Anterior cingulate cortex (tissue), 58 donors: ENCODE results near the gene SH3BGRL3.
"Not testable (repeated sequence)": the region's sequence is repeated elsewhere in the genome, so short reads cannot be mapped to it uniquely, and the experiment has no call there.

ENCODE experiments used
- DNase-seq, 58 donors: peaks; one replicate each; lab custom pipeline; 2025; lab: John Stamatoyannopoulos, UW

The SH3BGRL3 gene

DNA sequence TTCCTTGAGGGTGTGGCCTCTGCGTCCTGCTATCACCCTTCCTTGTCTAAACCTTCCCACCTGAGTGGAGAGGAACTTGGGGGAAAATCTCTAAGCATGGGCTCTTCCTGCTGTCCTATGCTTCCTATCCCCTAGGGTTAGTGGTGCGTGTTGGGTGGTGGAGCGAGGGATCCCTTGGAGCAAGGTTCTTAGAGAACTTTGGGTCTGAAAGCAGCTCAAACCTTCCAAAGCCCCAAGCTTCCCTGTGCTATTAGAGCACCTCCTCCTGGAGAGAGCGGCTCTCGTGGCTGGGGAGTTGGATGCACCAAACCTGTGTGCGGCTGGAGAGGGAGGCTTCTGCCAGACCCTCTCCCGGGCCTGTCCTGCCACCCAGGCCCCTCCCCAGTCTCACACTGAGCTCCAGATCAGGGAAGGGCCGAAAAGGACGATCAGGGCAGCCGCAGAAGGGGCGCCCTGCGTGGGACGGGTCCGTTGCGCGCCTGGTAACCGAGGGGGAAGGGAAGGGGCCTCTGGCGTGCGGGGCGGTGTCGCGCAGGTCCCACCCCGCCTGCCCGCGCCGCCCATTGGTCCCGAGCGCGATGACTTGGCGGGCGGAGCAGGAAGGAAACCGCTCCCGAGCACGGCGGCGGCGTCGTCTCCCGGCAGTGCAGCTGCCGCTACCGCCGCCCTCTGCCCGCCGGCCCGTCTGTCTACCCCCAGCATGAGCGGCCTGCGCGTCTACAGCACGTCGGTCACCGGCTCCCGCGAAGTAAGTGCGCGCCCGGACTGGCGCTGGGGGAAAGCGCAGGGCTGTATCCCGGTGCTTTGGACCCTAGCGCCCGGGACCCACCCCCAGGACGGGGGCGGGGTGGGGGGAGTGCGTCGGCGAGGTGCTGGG, at the start of gene SH3BGRL3:
SH3BGRL3 (plus strand) TSS at position 631 of the 877 bp plus-strand sequence; CDS start at position 701, 70 bp downstream.
- peak in 57 of 58 donors; percentile 30 to 88 (median 77) for DNase-seq

- not testable (repeated sequence) for DNase-seq
Observed at GRCh38 chr1:26230682-26231081, 49.2 kb upstream of the SH3BGRL3 start.

DNA sequence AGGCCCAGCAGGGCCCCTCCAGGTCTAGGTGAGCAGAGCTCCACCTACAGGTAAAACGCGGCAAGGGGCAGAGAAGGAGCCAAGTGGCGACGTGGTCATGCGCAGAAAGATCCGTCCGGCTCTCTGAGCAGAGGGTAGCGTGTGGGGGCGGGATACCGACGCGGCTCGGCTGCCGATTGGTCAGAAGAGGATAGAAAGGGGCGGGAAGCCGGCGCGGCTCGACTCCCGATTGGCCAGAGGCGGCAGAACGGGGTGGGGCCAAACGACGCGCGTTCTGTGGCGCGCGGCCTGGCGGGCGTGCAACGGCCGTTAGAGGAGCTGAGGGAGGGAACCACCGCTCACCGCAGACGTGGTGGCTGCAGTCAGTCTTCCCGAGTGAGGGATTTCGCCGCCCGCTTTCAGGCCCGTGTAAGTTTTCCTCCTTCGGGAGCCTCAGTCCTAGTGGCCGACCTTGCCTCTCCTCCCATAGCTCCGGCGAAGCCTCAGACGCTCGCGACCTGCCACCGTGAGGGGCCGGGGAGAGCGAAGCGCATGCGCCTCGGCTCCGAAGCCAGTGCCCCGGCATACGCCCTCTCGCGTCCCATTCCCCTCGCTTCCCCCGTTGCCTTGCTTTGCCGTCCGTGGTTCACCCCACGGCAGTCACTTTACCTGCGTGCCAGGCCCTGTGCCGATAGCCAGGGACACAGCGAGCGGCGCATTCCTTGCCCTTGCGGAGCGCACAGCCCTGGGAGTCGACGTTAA, 45.8 kb upstream of the SH3BGRL3 start, which contains the start of gene CEP85:
CEP85 (plus strand) TSS at position 298 of the 741 bp plus-strand sequence. CDS start 5,584 bp downstream, outside the sequence.
- peak; percentile 88 to 99 (median 97) for DNase-seq

DNA sequence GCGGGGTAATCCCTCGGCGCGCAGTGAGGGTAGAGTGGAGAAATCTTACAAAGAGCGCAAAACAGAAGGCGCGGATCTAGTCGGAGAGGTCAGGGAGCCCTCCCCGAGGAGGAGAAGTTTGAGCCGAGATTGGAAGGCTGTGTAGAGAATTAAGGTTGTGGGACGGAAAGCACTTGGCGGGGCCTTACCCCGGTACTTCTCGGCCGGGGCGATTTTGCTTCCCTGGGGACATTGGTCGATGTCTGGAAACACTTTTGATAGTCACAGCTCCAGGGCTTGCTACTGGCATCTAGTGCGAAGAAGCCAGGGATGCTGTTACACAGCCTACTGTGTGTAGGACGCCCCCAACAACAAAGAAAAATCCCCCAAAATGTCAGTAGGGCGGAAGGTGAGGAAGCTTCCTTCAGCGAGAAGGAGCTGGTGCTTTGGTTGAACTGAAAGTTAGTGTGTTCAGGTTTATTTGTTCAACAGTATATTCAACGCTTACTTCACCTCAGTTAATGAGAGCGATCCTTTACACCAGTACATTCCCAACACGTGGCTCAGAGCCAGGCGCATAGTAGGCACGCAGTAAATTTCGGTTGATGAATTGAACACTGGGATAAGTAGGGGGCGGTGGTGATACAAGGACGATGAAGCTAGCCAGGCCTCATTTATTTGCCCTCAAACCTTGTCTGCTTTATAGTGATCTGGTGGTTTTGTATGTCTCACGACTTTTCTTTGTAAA, 45.1 kb upstream of the SH3BGRL3 start:
- DNase-seq, result peak in 10 of 58 donors; percentile 5 to 55 (median 18)

DNA sequence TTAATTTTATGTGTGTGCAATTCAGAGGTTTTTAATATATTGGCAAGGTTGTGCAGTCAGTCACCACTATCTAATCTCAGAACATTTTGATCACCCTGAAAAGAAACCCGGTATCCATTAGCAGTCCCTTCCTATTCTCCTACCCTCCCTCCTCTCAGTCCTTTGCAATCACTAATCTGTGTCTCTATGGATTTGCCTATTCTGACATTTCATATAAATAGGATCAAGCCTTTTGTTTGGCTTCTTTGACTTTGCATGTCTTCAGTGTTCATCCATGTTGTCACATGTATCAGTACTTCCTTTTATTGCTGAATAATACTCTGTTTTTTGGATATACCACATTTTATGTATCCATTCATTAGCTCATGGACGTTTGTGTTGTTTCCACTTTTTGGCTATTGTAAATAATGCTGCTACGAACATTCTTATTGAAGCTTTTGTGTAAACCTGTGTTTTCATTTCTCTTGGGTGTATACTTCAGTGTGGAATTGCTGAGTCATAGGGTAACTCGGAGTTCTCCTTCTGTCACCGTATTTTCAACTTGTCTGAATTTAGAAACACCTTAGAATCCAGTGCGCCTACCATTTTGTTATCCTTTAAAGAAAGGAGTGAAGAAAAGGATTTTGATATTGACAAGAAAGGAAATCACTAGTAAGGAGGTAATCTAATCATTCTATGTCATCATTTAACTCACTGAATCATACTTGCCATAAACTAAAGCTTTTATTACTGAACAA, 42.5 kb upstream of the SH3BGRL3 start:
- DNase-seq, result no peak

DNA sequence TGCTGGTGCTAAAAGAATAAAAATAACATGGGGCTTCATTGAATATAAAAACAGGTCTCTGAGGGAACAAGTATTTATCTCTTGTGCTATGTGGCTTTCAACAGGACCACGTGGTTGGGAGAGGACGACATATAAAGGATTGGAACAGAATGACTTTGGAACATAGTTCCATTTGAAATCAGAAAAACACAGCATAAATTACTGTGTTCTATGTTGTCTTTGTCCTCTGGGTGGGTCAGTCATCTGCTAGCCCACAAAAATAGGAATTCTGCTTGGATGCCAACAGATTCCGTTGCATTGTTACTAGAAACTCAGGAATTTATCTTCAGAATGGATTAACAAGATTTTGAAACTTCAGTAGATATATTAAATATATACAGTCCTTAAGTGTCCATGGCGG, 40.0 kb upstream of the SH3BGRL3 start:
- DNase-seq, result peak in 11 of 58 donors; percentile 3 to 50 (median 9)

- no peak for DNase-seq
Observed at GRCh38 chr1:26252718-26253117, 27.2 kb upstream of the SH3BGRL3 start.

DNA sequence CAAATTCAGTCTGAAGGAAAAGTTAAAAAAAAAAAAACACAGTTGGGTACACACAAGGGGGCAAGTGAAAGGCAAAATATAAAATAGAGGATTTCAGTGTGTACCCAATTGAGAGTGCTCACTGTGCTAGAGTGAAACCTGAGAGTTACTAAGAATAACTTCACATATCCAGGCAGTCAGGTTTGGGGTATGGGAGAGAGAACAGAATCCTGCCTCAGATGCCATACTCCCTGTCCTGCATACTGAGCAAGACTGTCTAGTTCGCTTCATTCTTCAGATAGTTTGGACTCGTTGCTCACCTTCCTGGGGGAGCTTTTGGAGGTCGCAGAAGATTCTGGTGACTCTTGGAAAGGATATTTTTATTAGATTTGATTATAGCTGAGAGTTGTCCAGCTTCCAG, 25.5 kb upstream of the SH3BGRL3 start:
- no peak for DNase-seq

GRCh38 chr1:26257222-26257621, 22.7 kb upstream of the SH3BGRL3 start:
- DNase-seq, result no peak

DNA sequence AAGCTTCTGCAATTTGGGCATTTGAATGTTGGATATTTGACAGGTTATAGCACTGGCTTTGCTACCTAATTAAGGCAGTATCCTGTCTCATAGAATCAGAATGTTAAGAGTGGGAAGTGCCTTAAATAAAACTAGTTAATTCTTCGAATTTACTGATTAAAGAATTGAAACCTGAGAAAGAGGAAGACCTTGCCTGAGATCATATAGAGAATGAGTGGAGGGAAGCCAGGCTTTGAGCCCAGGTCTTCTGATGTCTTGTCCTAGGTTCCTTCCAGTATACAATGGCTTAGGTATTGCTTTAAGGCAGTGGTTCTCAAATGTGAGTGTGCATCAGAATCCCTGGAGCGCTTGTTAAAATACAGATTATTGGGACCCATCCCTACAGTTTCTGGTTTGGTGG, 20.9 kb upstream of the SH3BGRL3 start:
- DNase-seq, result no peak

DNA sequence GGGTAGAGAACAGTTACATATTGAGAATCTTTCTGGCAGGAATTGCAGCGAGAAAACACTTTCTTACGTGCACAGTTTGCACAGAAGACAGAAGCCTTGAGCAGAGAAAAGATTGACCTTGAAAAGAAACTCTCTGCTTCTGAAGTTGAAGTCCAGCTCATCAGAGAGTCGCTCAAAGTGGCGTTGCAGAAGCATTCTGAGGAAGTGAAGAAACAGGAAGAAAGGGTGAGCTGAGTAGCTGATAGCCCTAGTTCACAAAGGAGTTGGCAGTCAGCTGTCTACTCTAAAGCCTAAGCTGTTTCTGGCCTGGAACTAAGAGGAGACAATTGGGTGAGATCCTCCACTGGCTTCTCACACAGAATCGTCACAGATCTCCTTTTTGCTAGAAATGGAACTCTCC, 20.3 kb upstream of the SH3BGRL3 start:
- no peak for DNase-seq

DNA sequence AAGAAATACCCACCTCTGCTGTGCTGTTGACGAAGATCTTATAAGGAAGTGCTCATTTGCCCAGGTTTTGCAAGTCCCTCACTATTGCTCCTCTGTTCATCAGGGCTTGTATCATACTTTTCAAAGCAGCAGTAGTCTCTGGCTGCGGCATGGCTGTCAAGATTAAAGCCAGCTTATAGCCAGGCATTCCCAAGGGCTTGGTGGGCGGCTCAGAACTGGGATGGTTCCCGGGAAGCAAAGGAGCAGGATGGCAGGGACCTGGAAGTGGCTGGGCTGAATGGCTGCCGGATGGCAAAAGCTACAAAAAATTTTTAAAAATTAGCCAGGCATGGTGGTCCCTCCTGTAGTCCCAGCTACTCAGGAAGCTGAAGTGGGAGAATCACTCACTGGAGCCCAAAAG, 16.7 kb upstream of the SH3BGRL3 start:
- no peak for DNase-seq

- no peak for DNase-seq
Observed at GRCh38 chr1:26265405-26265804, 14.5 kb upstream of the SH3BGRL3 start.

DNA sequence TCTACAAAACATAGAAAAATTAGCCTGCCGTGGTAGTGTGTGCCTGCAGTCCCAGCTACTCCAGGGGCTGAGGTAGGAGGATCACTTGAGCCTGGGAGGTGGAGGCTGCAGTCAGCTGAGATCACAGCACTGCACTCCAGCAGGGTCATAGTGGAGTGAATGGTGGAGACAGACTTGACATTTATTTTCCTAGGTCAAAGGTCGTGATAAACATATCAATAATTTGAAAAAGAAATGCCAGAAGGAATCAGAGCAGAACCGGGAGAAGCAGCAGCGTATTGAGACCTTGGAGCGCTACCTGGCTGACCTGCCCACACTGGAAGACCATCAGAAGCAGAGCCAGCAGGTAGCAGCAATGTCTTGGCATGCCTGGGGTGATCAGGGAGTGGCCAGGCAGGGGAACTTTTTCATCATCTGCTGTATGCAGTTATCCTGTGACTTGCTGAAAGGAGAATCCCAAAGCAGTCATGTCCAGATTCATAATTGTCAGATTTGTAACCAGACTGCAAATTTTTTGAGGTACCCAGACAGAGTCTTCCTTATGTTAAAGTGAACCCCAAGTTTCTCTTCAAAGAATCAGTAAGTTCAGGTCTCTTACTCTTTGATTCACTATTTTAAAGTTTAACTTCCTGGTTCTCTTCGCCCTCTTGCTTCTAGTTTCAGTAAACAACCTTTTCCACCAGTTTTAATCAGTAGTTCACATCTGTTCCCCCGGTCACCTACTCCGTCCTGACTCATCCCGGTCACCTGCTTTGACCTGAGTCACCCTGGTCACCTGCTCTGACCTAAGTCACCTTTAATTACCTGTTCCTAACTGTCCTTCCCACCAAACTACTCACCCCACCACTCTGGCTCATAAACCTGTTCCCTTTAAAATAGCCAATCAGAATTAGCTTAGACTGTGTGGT, 11.3 kb upstream of the SH3BGRL3 start:
- no peak for DNase-seq

DNA sequence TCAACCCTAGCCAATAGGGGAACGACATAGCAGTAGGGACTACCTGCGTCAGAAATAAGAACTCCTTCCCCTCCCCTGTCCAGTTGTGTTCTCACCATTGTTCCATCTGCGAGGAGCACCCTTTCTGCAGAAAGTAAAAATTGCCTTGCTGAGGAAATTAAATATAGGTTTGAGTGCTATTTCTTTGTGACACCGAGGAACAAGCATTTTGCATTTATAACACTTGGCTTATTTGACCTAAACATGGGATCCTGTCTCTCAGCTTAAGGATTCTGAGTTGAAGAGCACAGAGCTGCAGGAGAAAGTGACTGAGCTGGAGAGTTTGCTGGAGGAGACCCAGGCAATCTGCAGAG, 10.7 kb upstream of the SH3BGRL3 start:
- no peak for DNase-seq

DNA sequence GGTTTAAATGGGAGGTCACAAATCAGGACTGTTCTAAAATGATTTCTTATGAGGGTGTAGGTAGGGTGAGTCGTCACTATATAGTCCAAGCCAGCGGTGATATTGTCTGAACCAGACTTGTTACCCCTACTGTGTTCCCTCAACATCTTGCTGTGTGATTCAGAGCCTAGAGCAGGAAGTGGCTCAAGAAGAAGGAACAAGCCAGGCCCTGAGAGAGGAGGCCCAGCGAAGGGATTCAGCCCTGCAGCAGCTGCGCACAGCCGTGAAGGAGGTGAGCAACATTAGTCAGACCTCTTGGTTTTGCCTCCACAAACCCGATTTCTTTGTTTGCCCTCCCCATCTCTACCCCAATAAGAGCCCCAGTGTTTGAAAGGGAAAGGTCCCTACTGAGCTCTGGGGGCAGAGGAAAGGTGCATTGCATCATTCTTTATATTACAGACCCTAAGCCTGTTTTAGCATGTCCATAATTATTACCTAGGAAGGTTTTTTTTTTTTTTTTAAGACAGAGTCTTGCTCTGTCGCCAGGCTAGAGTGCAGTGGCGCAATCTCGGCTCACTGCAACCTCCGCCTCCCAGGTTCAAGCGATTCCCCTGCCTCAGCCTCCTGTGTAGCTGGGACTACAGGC, 5.0 kb upstream of the SH3BGRL3 start:
- DNase-seq, result peak in 1 of 58 donors; percentile 28

- peak in 54 of 58 donors; percentile 23 to 87 (median 66) for DNase-seq
Observed at GRCh38 chr1:26275580-26276431, 4.1 kb upstream of the SH3BGRL3 start.
